SW 1271 (cell line): ENCODE data around the gene DNAAF2.

Experiments used
- DNase-seq, 2 experiments: peaks; one replicate each; lab custom pipeline; 2025; lab: John Stamatoyannopoulos, UW

Gene DNAAF2

DNA sequence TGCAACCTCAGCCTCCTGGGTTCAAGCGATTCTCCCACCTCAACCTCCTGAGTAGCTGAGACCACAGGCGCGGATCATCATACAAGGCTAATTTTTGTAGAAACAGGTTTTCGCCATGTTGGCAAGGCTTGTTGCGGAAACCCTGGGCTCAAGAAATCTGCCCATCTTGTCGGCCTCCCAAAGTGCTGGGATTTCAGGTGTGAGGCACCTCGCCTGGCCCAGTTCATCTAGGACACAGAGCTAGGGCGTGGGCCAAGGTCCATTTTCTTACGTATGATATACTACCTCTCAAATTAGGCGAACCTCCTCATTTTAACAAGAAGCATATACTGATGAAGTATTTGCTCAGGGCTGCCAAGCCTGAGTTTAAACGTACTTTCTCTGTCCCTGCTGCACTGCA is 51.0 kb downstream of the DNAAF2 start:
- DNase-seq, result no peak

GRCh38 chr14:49583629-49584028 is 51.4 kb downstream of the DNAAF2 start:
- DNase-seq, result no peak

DNA sequence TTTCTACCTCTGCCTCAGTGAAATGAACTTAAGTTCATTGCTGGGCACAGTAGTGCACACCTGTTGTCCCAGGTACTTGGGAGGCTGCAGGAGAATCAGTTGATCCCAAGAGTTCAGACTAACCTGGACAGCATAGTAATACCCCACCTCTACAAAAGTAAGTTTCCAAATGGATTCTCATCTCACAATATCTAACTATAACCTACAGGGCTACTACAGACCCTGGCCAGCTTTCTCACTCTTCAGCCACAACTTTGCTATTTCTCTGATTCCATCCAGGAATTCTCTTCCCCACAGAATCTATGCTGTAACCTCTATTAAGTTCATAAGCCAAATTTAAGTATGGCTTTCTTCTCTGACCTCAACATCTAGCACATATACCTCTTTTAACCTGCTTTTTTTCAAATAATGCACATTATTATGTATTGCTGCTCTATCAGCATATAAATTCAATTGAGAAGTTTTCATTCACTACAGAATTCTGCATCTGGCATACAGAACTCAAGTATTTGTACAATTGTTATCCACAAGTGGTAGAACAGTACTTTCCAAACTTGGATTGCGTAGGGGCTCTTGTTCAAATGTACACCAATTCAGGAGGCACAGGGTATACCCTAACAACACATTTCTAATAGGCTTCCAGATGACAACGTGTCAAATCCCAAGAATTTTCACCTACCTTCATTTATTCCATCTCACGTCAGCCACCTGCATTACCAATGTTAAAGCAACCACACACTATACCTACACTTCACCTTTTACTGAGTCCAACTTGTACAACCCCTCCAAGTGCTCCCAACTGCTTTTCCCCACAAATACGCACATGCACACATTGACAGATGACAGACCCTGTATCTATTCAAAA is 52.7 kb downstream of the DNAAF2 start:
- no peak for DNase-seq

- no peak for DNase-seq
Measured at GRCh38 chr14:49581209-49582112, 53.6 kb downstream of the DNAAF2 start.

- DNase-seq, result no peak
Measured at GRCh38 chr14:49579841-49580240, 55.2 kb downstream of the DNAAF2 start.

- no peak for DNase-seq
Measured at GRCh38 chr14:49578141-49578540, 56.9 kb downstream of the DNAAF2 start.
